ENCODE measurements around the gene AMPD3. TPM values are rescaled to one million over a fixed set of nuclear protein-coding genes. Genes with fewer than 3 reads are reported as not detected.

The AMPD3 gene
- total RNA-seq, 1 experiment from 2014 or later: 23.8 TPM

DNA sequence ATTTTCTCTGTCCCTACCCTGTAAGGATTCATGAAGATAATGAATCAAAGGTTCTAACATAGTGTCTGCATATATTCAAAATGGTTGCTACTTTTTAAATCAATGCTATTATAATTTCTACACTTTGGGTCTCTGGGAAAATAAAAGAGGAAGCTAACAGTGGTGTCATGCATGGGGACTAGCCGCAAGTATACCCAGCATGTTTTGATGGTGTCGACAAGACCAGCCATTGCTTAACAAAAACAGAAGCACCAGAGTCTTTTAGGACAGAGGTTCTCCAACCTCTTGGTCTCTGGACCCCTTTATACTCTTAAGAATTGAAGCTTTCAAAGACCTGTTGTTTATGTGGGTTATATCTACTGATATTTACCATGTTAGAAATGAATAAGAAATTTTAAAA is 48.2 kb downstream of the AMPD3 start:
- no peak for DNase-seq (ENCODE audit: low read depth)

DNA sequence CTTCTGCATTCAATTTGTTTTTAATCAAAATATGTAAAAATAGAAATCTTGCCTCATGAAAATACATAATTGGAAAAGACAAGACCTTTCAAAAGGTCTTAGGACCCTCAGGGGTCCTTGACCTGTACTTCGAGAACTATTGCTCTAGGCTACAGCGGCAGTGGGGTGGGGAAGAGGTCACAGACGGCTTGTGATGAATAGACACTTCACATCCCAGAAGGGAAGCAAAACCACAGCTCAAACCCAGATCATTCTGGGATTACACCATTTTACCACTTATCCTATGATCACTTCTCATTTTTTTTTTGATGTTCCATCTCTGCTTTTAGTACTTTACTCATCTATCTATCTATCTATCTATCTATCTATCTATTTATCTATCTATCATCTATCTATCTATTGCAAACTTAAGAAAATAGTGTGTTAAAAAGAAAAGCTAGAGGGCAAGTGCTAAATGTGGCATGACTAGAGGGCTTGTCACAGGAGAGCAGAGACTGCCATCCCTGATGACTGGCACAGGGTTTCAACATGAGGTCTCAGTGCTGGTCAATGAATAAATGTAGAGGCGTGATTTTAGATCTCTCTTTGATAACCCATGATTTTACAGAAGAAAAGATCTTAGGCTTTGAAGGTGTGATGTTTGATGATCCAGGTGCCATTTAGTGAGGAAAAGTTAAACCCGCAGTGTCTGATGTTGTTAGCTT is 48.9 kb downstream of the AMPD3 start:
- DNase-seq (ENCODE audit: low read depth): no peak

GRCh38 chr11:10504490-10504889 is 49.4 kb downstream of the AMPD3 start:
- no peak for DNase-seq (ENCODE audit: low read depth)

- no peak for DNase-seq (ENCODE audit: low read depth)
Observed at GRCh38 chr11:10505278-10506007, 50.4 kb downstream of the AMPD3 start.

GRCh38 chr11:10506008-10506370 is 50.9 kb downstream of the AMPD3 start:
- no peak for DNase-seq (ENCODE audit: low read depth)

GRCh38 chr11:10511181-10511621 is 56.1 kb downstream of the AMPD3 start:
- DNase-seq (ENCODE audit: low read depth): no peak

- DNase-seq (ENCODE audit: low read depth): peak; percentile 14
Observed at GRCh38 chr11:10514202-10514601, 59.1 kb downstream of the AMPD3 start.

- peak; percentile 42 for DNase-seq (ENCODE audit: low read depth)
Observed at GRCh38 chr11:10514709-10515108, 59.6 kb downstream of the AMPD3 start.

DNA sequence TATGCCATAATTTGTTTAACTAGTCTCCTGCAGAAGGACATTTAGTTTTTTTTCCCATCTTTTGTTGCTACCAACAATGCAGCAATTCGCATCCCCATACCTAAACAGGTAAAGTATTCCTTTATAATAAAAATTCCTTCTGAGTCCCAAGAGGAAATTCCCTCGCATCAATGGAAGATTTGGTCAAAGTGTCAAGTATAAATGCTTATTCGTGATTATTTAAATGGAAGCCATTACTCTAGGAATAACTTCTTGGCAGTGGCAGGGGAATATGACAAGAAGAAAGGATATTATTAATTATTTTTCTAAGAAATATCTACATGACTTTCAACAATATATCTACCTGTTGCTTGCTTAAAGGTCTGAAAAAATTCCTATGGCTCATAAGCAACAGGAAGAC is 60.4 kb downstream of the AMPD3 start:
- no peak for DNase-seq (ENCODE audit: low read depth)

- DNase-seq (ENCODE audit: low read depth): no peak
Observed at GRCh38 chr11:10518123-10518522, 63.1 kb downstream of the AMPD3 start.

GRCh38 chr11:10518891-10519290 is 63.8 kb downstream of the AMPD3 start:
- no peak for DNase-seq (ENCODE audit: low read depth)

- DNase-seq (ENCODE audit: low read depth): no peak
Observed at GRCh38 chr11:10519630-10520029, 64.6 kb downstream of the AMPD3 start.

GRCh38 chr11:10520562-10520961 is 65.5 kb downstream of the AMPD3 start:
- DNase-seq (ENCODE audit: low read depth): no peak

DNA sequence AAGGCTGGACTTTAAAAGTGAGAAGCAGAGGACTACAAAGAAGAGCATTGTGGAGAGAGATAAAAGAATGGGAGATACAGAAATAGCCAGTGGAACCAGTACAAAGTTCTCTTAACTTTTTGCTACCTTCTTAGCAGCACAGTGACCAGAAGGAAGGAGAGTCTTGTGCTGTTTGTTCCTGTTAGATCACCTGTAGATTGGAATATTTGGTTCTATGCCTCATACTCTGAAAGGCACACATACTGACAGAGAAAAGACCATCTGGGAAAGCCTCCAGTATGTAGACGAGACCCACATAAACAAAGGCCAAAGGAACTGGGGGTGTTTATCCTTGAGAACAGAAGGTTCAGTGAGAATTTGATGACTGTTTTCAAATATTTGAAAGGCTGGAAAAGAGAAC is 67.2 kb downstream of the AMPD3 start:
- DNase-seq (ENCODE audit: low read depth): no peak

DNA sequence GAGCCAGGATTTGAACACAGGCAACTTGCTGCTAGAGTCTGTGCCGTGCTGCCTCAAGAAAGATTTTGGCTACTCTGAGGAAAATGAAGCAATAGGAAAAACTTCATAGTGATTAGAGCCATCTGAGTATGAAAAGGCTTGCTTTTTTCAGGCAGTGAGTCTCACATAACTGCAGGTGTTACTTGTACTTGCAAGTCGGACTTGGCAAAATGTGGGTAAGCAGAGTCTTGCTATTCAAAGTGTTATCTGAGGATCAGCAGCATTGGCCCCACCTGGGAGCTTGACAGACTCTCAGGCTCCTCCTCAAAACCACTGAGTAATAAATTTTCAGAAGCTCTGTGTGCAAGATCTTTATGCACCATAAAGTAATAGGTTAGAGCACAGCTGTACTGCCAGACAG is 67.9 kb downstream of the AMPD3 start:
- no peak for DNase-seq (ENCODE audit: low read depth)

DNA sequence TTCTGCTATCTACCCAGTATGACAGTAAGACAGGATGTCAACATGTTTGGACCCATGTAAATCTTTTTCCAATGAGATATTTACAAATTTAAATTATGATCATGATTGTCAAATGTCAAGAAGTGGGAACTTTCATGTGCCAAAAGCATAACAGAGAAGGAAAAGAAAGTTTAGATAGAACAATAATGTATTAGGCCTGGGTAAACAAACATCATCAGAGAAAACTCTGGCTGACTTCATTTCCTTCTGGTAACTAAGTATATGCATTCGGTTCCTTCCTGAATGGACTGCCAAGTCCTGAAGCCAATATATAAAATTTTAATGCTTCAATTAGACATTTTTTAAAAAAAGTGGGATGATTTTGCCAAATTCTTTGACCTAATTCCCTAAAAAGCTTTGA is 69.4 kb downstream of the AMPD3 start:
- DNase-seq (ENCODE audit: low read depth): no peak

- DNase-seq (ENCODE audit: low read depth): no peak
Observed at GRCh38 chr11:10526974-10527918, 72.2 kb downstream of the AMPD3 start.

DNA sequence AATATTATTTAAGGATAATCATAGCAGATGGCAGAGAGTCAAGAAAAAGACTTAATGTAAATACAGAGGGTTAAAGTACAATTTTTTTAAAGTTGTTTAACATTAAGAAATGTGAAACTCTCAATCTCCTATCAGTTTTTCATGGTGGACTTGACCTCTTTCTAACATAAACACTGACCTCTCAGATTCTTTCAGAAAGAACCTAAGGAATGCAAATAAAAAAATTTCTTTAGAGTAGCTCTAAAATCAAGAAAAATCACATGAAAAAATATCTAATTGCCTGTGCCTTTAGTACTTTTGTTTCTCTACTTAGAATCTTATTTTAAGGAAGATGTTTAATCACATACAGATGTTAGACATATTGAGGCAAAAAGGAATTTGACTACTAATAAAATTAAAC is 73.1 kb downstream of the AMPD3 start:
- no peak for DNase-seq (ENCODE audit: low read depth)

- no peak for DNase-seq (ENCODE audit: low read depth)
Observed at GRCh38 chr11:10529279-10529678, 74.2 kb downstream of the AMPD3 start.

GRCh38 chr11:10532526-10532925 is 77.5 kb downstream of the AMPD3 start:
- no peak for DNase-seq (ENCODE audit: low read depth)

GRCh38 chr11:10533323-10533722 is 78.3 kb downstream of the AMPD3 start:
- no peak for DNase-seq (ENCODE audit: low read depth)

DNA sequence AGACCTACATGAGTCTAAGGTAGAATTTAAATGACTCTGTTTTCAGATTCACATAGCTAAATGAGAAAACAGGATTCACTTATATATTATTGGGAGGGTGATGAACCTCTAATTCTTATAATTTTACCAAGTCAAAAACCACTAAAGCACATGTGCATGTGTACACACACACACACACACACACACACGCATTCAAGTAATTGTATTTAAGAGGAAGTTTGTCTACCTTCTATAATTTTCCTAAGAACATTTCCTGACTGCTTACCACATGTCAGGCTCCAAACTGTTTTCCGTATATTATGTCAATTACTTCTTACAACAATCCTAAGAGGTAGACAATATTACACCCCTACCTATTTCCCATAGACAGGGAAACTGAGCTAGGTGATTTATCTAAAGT is 79.3 kb downstream of the AMPD3 start:
- DNase-seq (ENCODE audit: low read depth): no peak

All from LHCN-M2 (cell line).